Jurkat, Clone E6-1 (cell line): ENCODE data around the gene TMEM147.
A peak's percentile ranks its signal among the peaks of the same experiment; 100 is the strongest.
"Not testable (repeated sequence)": the region's sequence is repeated elsewhere in the genome, so short reads cannot be mapped to it uniquely, and the experiment has no call there.

ENCODE experiments used
- DNase-seq: peaks from one replicate; pipeline ENCODE4 v3.0.0-alpha.2; 2011; ENCODE audit warnings: low read depth, low spot score
- H3K4me3 ChIP-seq: 2 replicates; pipeline ENCODE4 v1.5.1; 2011; ENCODE audit warnings: mild to moderate bottlenecking, low read length, control low read depth, moderate library complexity

TMEM147 gene

GRCh38 chr19:35592226-35592625 lies 46.8 kb downstream of the TMEM147 start:
- peak; percentile 52 for DNase-seq
- no peak overlapping the region for H3K4me3 ChIP-seq

- H3K4me3 ChIP-seq, DNase-seq: not testable (repeated sequence)
Observed at GRCh38 chr19:35595026-35595425, 49.6 kb downstream of the TMEM147 start.

GRCh38 chr19:35595928-35596327 lies 50.5 kb downstream of the TMEM147 start:
- DNase-seq = no peak
- no peak overlapping the region for H3K4me3 ChIP-seq

- peak; percentile 71 for DNase-seq
- no peak overlapping the region for H3K4me3 ChIP-seq
Observed at GRCh38 chr19:35596366-35596999, 51.1 kb downstream of the TMEM147 start.
